IMR-90 (cell line): ENCODE data around the gene KLK8. TPM values are rescaled to one million over a fixed set of nuclear protein-coding genes. Genes with fewer than 3 reads are reported as not detected.

Experiments used
- ATAC-seq: fragments of 200-7000 bp; cut with Tn5 transposase; 2 replicates; pipeline ENCODE4 v1.9.1; 2020; ENCODE audit warnings: low read depth, mild to moderate bottlenecking, moderate library complexity
- BruUV-seq: library from RNA; stranded (reverse); fragments of 400-500 nt; replicated peaks from 2 replicates; lab custom pipeline; 2021; lab: Mats Ljungman, UMichigan
- CTCF ChIA-PET: fragments of 300-600 bp; formaldehyde crosslinking; extraction: SDS; loops from one replicate; lab custom pipeline; 2021; ENCODE audit warnings: antibody characterized with exemption; lab: Yijun Ruan, JAX
- POLR2A ChIA-PET: fragments of 300-600 bp; sonication (Branson Sonifier 250); formaldehyde crosslinking; loops from one replicate; lab custom pipeline; 2022; ENCODE audit warnings: antibody characterized with exemption; ENCODE audit not compliant: unreplicated experiment; lab: Charles Lee
- DNase-seq: peaks from one replicate; pipeline ENCODE4 v3.0.0; 2013
- H2AFZ ChIP-seq: replicated peaks from 2 replicates; pipeline ENCODE3; 2013; ENCODE audit warnings: low read length, mild to moderate bottlenecking; ENCODE audit not compliant: poor library complexity
- H2AK5ac ChIP-seq: 2 replicates; pipeline ENCODE4 v1.6.1; 2013; ENCODE audit warnings: low read depth, low read length, inconsistent platforms
- H2AK9ac ChIP-seq: replicated peaks from 2 replicates; pipeline ENCODE3; 2013; ENCODE audit warnings: mild to moderate bottlenecking, low read depth, low read length, moderate library complexity; ENCODE audit not compliant: poor library complexity
- H2BK120ac ChIP-seq: 2 replicates; pipeline ENCODE4 v1.6.1; 2013; ENCODE audit warnings: low read depth, low read length, inconsistent platforms
- H2BK15ac ChIP-seq: 3 replicates; pipeline ENCODE4 v1.6.1; 2013; ENCODE audit warnings: low read depth, low read length, inconsistent platforms
- H2BK20ac ChIP-seq: 2 replicates; pipeline ENCODE4 v1.6.1; 2013; ENCODE audit warnings: low read depth, mild to moderate bottlenecking, inconsistent platforms, low read length, moderate library complexity
- H2BK5ac ChIP-seq: 2 replicates; pipeline ENCODE4 v1.6.1; 2013; ENCODE audit warnings: mild to moderate bottlenecking, low read depth, low read length, inconsistent platforms; ENCODE audit not compliant: poor library complexity, severe bottlenecking
- H3K14ac ChIP-seq: replicated peaks from 2 replicates; pipeline ENCODE4 v1.6.1; 2013; ENCODE audit warnings: low read depth, low read length, inconsistent platforms
- H3K18ac ChIP-seq: 2 replicates; pipeline ENCODE4 v1.6.1; 2013; ENCODE audit warnings: low read depth, low read length, control low read depth
- H3K23ac ChIP-seq: 2 replicates; pipeline ENCODE4 v1.6.1; 2013; ENCODE audit warnings: low read depth, low read length, inconsistent platforms
- H3K27ac ChIP-seq: 2 replicates; pipeline ENCODE4 v1.5.1; 2013; ENCODE audit warnings: mild to moderate bottlenecking, control low read depth, low read length; ENCODE audit not compliant: insufficient read depth
- H3K27me3 ChIP-seq: 2 replicates; pipeline ENCODE4 v1.6.1; 2013; ENCODE audit warnings: low read length; ENCODE audit not compliant: control insufficient read depth, insufficient read depth
- H3K36me3 ChIP-seq: 2 replicates; pipeline ENCODE4 v1.6.1; 2013; ENCODE audit warnings: low read length, mixed read lengths; ENCODE audit not compliant: control insufficient read depth, insufficient read depth
- H3K4ac ChIP-seq: 2 replicates; pipeline ENCODE4 v1.6.1; 2013; ENCODE audit warnings: low read depth, low read length, inconsistent platforms
- H3K4me1 ChIP-seq: 2 replicates; pipeline ENCODE4 v1.6.1; 2013; ENCODE audit warnings: low read length, mixed read lengths; ENCODE audit not compliant: control insufficient read depth, insufficient read depth
- H3K4me2 ChIP-seq: 2 replicates; pipeline ENCODE4 v1.6.1; 2013; ENCODE audit warnings: low read depth, mild to moderate bottlenecking, control low read depth, low read length, moderate library complexity
- H3K4me3 ChIP-seq: 2 replicates; pipeline ENCODE4 v1.5.1; 2013; ENCODE audit warnings: low read depth, mild to moderate bottlenecking, control low read depth, low read length, moderate library complexity; ENCODE audit not compliant: insufficient read depth
- H3K56ac ChIP-seq: 2 replicates; pipeline ENCODE4 v1.6.1; 2013; ENCODE audit warnings: low read length, inconsistent platforms; ENCODE audit not compliant: insufficient read depth; ENCODE audit errors: extremely low read depth
- H3K79me1 ChIP-seq, 2 experiments: 2 replicates each; pipeline ENCODE4 v1.6.1; 2013; ENCODE audit warnings: low read length in 2 of 2, inconsistent platforms in 1 of 2, low read depth in 1 of 2
- H3K9ac ChIP-seq: 2 replicates; pipeline ENCODE4 v1.6.1; 2013; ENCODE audit warnings: low read depth, low read length, control low read depth
- H3K9me1 ChIP-seq: 2 replicates; pipeline ENCODE4 v1.6.1; 2013; ENCODE audit warnings: low read length, inconsistent platforms; ENCODE audit not compliant: insufficient read depth
- H3K9me3 ChIP-seq: 2 replicates; pipeline ENCODE4 v1.6.1; 2013; ENCODE audit warnings: low read length; ENCODE audit not compliant: control insufficient read depth, insufficient read depth
- H4K20me1 ChIP-seq: 2 replicates; pipeline ENCODE4 v1.6.1; 2013; ENCODE audit warnings: low read length, inconsistent platforms; ENCODE audit not compliant: insufficient read depth
- H4K5ac ChIP-seq: 2 replicates; pipeline ENCODE4 v1.6.1; 2013; ENCODE audit warnings: mild to moderate bottlenecking, low read depth, low read length, control low read depth
- H4K8ac ChIP-seq, 2 experiments: 2 replicates each; pipeline ENCODE4 v1.6.1; 2013; ENCODE audit warnings: low read depth in 2 of 2, low read length in 2 of 2, control low read depth in 1 of 2, inconsistent platforms in 1 of 2
- H4K91ac ChIP-seq: 2 replicates; pipeline ENCODE4 v1.6.1; 2013; ENCODE audit warnings: low read depth, low read length, inconsistent platforms; ENCODE audit not compliant: insufficient read depth
- BHLHE40 ChIP-seq: fragments of 150-350 bp; IDR thresholded peaks from 2 replicates; pipeline ENCODE4 v1.6.1; 2016; ENCODE audit warnings: mild to moderate bottlenecking, low read depth, low read length
- CHD1 ChIP-seq: IDR thresholded peaks from 2 replicates; pipeline ENCODE4 v1.6.1; 2012; ENCODE audit warnings: low read depth, low read length, improper control_type of control experiment
- MAFK ChIP-seq: IDR thresholded peaks from 2 replicates; pipeline ENCODE4 v1.6.1; 2012; ENCODE audit warnings: low read depth, low read length, improper control_type of control experiment
- MAZ ChIP-seq: IDR thresholded peaks from 2 replicates; pipeline ENCODE4 v1.6.1; 2012; ENCODE audit warnings: low read depth, mild to moderate bottlenecking, low read length, improper control_type of control experiment, moderate library complexity, borderline replicate concordance
- NFE2L2 ChIP-seq: fragments of 150-350 bp; IDR thresholded peaks from 2 replicates; pipeline ENCODE4 v1.6.1; 2016; ENCODE audit warnings: low read depth, mild to moderate bottlenecking, low read length
- POLR2A ChIP-seq: IDR thresholded peaks from 2 replicates; pipeline ENCODE4 v1.6.1; 2012; ENCODE audit warnings: mild to moderate bottlenecking, low read depth, low read length
- RAD21 ChIP-seq: IDR thresholded peaks from 2 replicates; pipeline ENCODE4 v1.6.1; 2012; ENCODE audit warnings: low read length, improper control_type of control experiment
- RCOR1 ChIP-seq: IDR thresholded peaks from 2 replicates; pipeline ENCODE4 v1.6.1; 2012; ENCODE audit warnings: mild to moderate bottlenecking, low read length, improper control_type of control experiment; ENCODE audit not compliant: insufficient replicate concordance
- RFX5 ChIP-seq: IDR thresholded peaks from 2 replicates; pipeline ENCODE4 v1.8.0; 2012; ENCODE audit warnings: low read depth, mild to moderate bottlenecking, low read length, moderate library complexity
- whole genome bisulfite sequencing, 2 experiments: methylation state at CpG; one replicate each; pipeline versions ENCODE4 v1.1.5 to v1.1.7; 2013; ENCODE audit warnings: missing lambda C conversion rate in 2 of 2; ENCODE audit not compliant: insufficient read length in 1 of 2; ENCODE audit errors: extremely low coverage in 2 of 2; 5-methylcytosine and 5-hydroxymethylcytosine counted together
- dilution Hi-C: fragments of 300-500 bp; cut with HindIII; formaldehyde crosslinking; loops from one replicate; pipeline ENCODE4 v1.14.3; 2018; ENCODE audit warnings: low sequenced_read_pairs; ENCODE audit not compliant: unreplicated experiment
- in situ Hi-C: fragments of 300-500 bp; cut with MboI; formaldehyde crosslinking; loops from 3 replicates; pipeline ENCODE4 v1.14.3; 2019; ENCODE audit warnings: low sequenced_read_pairs, inconsistent platforms, mixed read lengths
- intact Hi-C: fragments of 100-400 bp; cut with micrococcal nuclease; formaldehyde crosslinking; loops from 2 replicates; pipeline ENCODE4 v1.10.0; 2022
- polyA plus RNA-seq, 3 experiments: library from polyadenylated mRNA; depleted of rRNA; stranded (reverse); fragments of >200 nt; gene quantifications; 2 replicates each; pipeline ENCODE4 v1.2.3, GENCODE V29; 2012; ENCODE audit warnings: low replicate concordance in 1 of 3
- total RNA-seq: library from RNA; depleted of rRNA; stranded (reverse); fragments of >200 nt; gene quantifications from 2 replicates; pipeline ENCODE4 v1.2.3, GENCODE V29; 2012
- TF ChIP-seq, protein P1 (sequence below): conservative IDR thresholded peaks from 2 replicates; pipeline ENCODE4 v1.5.1; 2012; ENCODE audit warnings: mild to moderate bottlenecking, low read depth, low read length, improper control_type of control experiment
- TF ChIP-seq, protein P2 (sequence below): fragments of 150-350 bp; IDR thresholded peaks from 2 replicates; pipeline ENCODE4 v1.6.1; 2017; ENCODE audit warnings: mild to moderate bottlenecking, antibody characterized with exemption, low read length, low read depth

The KLK8 gene
- total and polyA plus RNA-seq, 2 of the 4 experiments (the other 2 are of a cell fraction): not detected

DNA sequence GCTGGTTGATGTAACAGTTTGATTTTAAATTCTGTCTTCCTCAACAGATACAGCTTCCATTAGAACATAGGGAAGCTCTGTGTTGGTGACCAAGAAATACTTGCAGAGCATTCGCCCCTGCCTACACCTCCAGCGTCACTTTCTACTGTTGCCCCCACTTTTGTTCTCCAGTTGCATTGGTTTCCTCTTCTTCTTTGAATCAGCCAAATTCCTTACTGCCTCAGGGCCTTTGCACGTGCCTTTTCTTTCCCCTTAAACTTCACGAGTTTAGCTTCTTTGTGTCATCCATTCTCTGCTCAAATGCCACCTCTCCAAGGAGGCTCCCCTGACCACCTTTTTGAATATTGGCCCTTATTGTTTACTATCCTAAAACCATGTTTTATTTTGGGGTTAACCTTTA lies 54.3 kb downstream of the KLK8 start:
- in situ Hi-C loops: no loop called here
- no TSS peak for BruUV-seq
- POLR2A ChIA-PET: no interaction called here

More for the DNA sequence above, 54.3 kb downstream of the KLK8 start:
- H3K4me2 ChIP-seq: no peak overlapping the region
- H3K4me3 ChIP-seq: no peak overlapping the region
- H3K27me3 ChIP-seq: no peaks in the 10 kb centered on the region
- no peak overlapping the region for H2AK9ac ChIP-seq
- no peak overlapping the region for H2BK120ac ChIP-seq
- H3K9me3 ChIP-seq: peaks cover 21% of the 10 kb centered on the region; the same call in 1 of the 2 replicates
- no peak overlapping the region for H3K56ac ChIP-seq
- no peak overlapping the region for H2BK15ac ChIP-seq
- DNase-seq: no peak
- H3K4me1 ChIP-seq: no peaks in the 10 kb centered on the region
- no peaks in the 10 kb centered on the region for H3K36me3 ChIP-seq
- H2BK5ac ChIP-seq: no peak overlapping the region
- H2AK5ac ChIP-seq: no peak overlapping the region
- H3K23ac ChIP-seq: no peak overlapping the region
- dilution Hi-C loops: no loop called here
- no peak overlapping the region for H2BK20ac ChIP-seq
- intact Hi-C loops: no loop called here
- TF ChIP-seq CHD1 (no peak), MAFK (no peak), RAD21 (no peak), MAZ (no peak), NFE2L2 (no peak), POLR2A (no peak), RFX5 (no peak), BHLHE40 (no peak), RCOR1 (no peak)
- TF ChIP-seq, protein P1, sequence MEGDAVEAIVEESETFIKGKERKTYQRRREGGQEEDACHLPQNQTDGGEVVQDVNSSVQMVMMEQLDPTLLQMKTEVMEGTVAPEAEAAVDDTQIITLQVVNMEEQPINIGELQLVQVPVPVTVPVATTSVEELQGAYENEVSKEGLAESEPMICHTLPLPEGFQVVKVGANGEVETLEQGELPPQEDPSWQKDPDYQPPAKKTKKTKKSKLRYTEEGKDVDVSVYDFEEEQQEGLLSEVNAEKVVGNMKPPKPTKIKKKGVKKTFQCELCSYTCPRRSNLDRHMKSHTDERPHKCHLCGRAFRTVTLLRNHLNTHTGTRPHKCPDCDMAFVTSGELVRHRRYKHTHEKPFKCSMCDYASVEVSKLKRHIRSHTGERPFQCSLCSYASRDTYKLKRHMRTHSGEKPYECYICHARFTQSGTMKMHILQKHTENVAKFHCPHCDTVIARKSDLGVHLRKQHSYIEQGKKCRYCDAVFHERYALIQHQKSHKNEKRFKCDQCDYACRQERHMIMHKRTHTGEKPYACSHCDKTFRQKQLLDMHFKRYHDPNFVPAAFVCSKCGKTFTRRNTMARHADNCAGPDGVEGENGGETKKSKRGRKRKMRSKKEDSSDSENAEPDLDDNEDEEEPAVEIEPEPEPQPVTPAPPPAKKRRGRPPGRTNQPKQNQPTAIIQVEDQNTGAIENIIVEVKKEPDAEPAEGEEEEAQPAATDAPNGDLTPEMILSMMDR: no peak
- TF ChIP-seq, protein P2, sequence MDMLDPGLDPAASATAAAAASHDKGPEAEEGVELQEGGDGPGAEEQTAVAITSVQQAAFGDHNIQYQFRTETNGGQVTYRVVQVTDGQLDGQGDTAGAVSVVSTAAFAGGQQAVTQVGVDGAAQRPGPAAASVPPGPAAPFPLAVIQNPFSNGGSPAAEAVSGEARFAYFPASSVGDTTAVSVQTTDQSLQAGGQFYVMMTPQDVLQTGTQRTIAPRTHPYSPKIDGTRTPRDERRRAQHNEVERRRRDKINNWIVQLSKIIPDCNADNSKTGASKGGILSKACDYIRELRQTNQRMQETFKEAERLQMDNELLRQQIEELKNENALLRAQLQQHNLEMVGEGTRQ: no peak
- no peak overlapping the region for H4K8ac ChIP-seq
- no peak overlapping the region for H4K91ac ChIP-seq
- no peak overlapping the region for H3K18ac ChIP-seq
- H3K14ac ChIP-seq: no peak overlapping the region
- H4K20me1 ChIP-seq: no peaks in the 10 kb centered on the region
- H3K9ac ChIP-seq: no peak overlapping the region
- no peak overlapping the region for H3K27ac ChIP-seq
- no peak overlapping the region for H4K5ac ChIP-seq
- CTCF ChIA-PET: no interaction called here
- H2AFZ ChIP-seq: no peak overlapping the region
- no peaks in the 10 kb centered on the region for H3K9me1 ChIP-seq
- 54% methylated on average over 3 of the region's 4 CpGs; no CpG with 5 or more reads in 1 of the 2 experiments for WGBS, 2 experiments
- no peak for ATAC-seq
- H3K4ac ChIP-seq: no peak overlapping the region
- H3K79me1 ChIP-seq: no peaks in the 10 kb centered on the region
